ENCODE results near the gene MAP2. TPM values are rescaled to one million over a fixed set of nuclear protein-coding genes. Genes with fewer than 3 reads are reported as not detected.

MAP2 gene
- total RNA-seq, 1 donor from 2014 or later, result 57.6 TPM

DNA sequence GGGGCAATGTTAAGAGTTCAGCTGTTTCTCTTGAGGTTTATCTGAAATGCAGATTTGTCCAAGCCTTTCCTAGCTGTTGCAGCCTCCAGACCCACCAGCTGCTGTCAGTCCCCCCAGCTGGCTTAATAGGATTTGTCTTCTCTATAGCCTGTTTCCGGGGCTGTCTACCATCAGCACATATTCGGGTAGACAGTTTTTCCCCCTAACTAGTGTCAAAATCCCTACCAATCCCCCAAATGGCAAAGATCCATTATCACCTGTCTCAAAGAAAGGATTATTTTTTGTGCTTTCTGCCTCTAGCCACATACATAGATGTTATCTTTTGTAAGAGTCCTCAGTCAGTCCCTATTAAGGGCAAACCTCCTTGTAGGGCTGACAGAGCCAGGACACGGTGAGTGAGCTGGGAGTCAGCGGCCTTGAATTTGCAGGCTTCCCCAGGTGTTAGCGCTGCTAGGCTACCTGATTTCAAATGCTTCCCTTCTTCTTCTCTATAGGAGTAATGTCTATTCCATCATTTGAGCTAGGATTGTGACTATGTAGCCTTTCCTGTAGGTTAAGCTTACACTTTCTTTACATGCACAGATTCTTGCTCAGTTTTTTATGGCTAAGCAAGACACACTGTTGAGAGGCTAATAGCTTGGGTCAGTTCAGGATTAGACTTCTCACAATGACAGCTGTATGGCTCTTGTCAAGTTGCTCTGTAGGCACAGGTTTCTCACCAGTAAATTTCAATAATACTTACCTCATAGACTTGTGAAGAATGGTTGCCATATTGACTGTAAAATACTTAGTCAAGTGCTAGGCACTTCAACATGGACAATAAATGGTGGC is 176.7 kb downstream of the MAP2 start:
- TF ChIP-seq, protein P1, sequence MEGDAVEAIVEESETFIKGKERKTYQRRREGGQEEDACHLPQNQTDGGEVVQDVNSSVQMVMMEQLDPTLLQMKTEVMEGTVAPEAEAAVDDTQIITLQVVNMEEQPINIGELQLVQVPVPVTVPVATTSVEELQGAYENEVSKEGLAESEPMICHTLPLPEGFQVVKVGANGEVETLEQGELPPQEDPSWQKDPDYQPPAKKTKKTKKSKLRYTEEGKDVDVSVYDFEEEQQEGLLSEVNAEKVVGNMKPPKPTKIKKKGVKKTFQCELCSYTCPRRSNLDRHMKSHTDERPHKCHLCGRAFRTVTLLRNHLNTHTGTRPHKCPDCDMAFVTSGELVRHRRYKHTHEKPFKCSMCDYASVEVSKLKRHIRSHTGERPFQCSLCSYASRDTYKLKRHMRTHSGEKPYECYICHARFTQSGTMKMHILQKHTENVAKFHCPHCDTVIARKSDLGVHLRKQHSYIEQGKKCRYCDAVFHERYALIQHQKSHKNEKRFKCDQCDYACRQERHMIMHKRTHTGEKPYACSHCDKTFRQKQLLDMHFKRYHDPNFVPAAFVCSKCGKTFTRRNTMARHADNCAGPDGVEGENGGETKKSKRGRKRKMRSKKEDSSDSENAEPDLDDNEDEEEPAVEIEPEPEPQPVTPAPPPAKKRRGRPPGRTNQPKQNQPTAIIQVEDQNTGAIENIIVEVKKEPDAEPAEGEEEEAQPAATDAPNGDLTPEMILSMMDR (IDR thresholded peaks at IDR 0.05), result no peak
- Histone ChIP-seq H3K27ac (no peak overlapping the region), H3K36me3 (no peaks in the 10 kb centered on the region), H3K9me3 (no peaks in the 10 kb centered on the region), H3K4me3 (no peak overlapping the region), H3K27me3 (no peaks in the 10 kb centered on the region), H3K4me1 (peaks cover 0 to 9% of the 10 kb centered on the region in 2 donors)
- intact Hi-C loops (cut with DNase I), result no loop called here
- no peak for DNase-seq (ENCODE audit: low spot score in 2 of 2)

DNA sequence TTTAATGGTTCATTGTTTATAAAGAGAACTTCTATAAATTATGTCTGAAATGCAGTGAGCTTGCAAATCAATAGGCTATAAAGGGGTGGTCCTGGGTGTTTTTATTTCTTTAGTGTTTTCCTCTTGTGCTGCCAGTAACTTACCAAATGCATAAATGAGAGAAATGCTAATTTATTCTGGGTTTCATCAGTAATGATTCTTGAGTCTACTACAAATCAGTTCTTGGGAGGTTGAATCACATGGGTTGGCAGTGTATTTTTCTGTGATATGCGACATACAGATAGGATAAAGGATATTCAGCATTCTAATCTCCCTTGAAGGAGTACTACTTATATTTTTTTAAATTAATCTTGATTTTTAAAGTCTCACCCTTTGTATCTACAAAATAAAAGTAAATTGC is 177.7 kb downstream of the MAP2 start:
- Histone ChIP-seq H3K4me1 (peaks cover 0 to 9% of the 10 kb centered on the region in 2 donors), H3K36me3 (no peaks in the 10 kb centered on the region), H3K27me3 (no peaks in the 10 kb centered on the region), H3K27ac (no peak overlapping the region), H3K9me3 (no peaks in the 10 kb centered on the region), H3K4me3 (no peak overlapping the region)
- TF ChIP-seq, protein P1 (IDR thresholded peaks at IDR 0.05), result no peak
- intact Hi-C loops (cut with DNase I), result no loop called here
- DNase-seq (ENCODE audit: low spot score in 2 of 2), result no peak

DNA sequence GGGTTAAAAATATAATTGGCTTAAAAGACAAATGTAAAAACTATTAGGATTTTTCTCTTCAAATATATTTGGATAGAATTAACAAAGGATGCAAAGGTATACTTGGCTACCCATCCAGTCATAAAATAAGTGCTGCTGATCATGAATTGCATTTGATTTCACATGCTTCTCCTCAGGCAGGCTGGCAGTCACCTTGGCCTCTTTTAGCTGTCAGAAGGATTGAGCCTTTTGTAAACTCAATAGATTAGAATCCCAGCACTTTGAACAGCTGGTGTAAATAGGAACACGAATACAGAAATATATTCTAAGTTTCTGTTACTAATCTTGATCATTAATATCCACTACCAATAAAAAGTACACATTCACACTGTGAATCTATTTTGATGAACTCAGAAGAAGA is 178.4 kb downstream of the MAP2 start:
- peaks cover 0 to 9% of the 10 kb centered on the region in 2 donors for H3K4me1 ChIP-seq
- no peaks in the 10 kb centered on the region for H3K36me3 ChIP-seq
- no peak overlapping the region for H3K27ac ChIP-seq
- TF ChIP-seq, protein P1 (IDR thresholded peaks at IDR 0.05), result no peak
- no peak overlapping the region for H3K4me3 ChIP-seq
- intact Hi-C loops (cut with DNase I), result no loop called here
- H3K9me3 ChIP-seq, result no peaks in the 10 kb centered on the region
- DNase-seq (ENCODE audit: low spot score in 2 of 2), result no peak
- H3K27me3 ChIP-seq, result no peaks in the 10 kb centered on the region

DNA sequence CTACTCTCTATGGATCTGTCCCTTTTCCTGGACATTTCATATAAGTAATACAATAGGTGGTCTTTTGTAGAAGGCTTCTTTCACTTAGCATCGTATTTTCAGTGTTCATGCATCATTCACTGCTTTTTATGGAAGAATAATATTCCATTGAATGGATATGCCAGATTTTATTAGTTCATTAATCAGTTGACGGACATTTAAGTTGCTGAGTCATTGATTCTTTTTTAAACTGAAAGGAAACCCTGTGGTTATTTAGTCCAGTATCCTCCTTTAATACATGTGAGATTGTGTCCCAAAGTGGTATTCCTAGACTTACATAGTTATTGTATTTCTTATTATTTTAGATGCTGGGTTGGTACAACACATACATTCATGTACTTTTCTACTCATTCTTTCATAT is 185.7 kb downstream of the MAP2 start:
- TF ChIP-seq, protein P1 (IDR thresholded peaks at IDR 0.05), result no peak
- H3K4me3 ChIP-seq, result no peak overlapping the region
- intact Hi-C loops (cut with DNase I), result no loop called here
- no peaks in the 10 kb centered on the region for H3K36me3 ChIP-seq
- H3K9me3 ChIP-seq, result no peaks in the 10 kb centered on the region
- H3K27ac ChIP-seq, result no peak overlapping the region
- no peaks in the 10 kb centered on the region for H3K4me1 ChIP-seq
- DNase-seq (ENCODE audit: low spot score in 2 of 2), result no peak
- H3K27me3 ChIP-seq, result no peaks in the 10 kb centered on the region

DNA sequence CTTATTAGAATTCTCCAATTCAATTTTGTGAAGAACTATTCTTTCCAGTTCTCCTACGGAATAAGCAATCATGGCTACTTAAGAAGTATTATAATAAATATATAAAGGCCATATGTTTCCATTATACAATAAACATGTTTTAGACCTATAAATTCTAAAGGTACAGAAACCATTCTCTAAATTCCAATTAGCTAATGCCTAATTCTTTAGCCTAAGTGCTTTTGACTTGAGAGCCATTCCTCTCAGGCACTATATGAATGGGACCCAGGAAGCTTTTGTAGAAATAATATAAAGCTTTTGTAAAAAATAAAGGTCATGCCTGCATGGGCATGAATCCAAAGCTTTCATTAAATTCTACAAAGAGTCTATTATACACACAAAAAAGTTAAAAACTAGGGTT is 186.8 kb downstream of the MAP2 start:
- Histone ChIP-seq H3K36me3 (no peaks in the 10 kb centered on the region), H3K4me1 (no peaks in the 10 kb centered on the region), H3K4me3 (no peak overlapping the region), H3K9me3 (no peaks in the 10 kb centered on the region), H3K27ac (no peak overlapping the region), H3K27me3 (no peaks in the 10 kb centered on the region)
- intact Hi-C loops (cut with DNase I), result no loop called here
- DNase-seq (ENCODE audit: low spot score in 2 of 2), result no peak
- TF ChIP-seq, protein P1 (IDR thresholded peaks at IDR 0.05), result no peak

Data from ascending aorta (tissue), 2 donors.